Measurements from ENCODE around the gene AKR1B15.

The AKR1B15 gene

DNA sequence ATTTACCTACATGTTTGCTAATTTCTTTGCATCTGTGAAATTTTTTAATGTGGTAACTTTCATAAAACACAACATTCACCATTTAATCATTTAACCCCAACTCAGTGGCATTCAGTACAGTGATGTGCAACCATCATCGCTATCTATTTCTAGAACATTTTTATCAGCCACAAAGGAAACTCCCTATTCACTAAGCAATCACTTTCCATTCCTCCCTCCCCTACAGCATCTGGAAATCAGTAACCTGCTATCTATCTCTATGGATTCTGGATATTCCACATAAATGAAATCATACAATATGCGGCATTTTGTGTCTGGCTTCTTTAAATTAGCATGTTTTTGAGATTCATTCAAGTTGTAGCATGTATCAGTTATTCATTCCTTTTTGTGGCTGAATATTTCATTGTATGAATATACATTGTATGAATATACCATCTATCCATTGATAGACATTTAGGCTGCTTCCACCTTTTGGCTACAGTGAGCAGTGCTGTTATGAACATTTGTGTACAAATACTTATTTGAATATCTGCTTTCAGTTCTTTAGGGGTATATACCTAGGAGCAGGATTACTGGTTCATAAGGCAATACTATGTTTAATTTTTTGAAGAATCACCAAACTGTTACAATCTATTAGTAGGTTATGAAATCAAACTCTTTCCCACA, 78.3 kb downstream of the AKR1B15 start:
- no peaks in the 10 kb centered on the region for H3K36me3 ChIP-seq (ENCODE audit: control insufficient read depth, insufficient read depth, low read length)
- H3K9me3 ChIP-seq (ENCODE audit: control insufficient read depth, low read length) = no peaks in the 10 kb centered on the region
- H3K4me1 ChIP-seq (ENCODE audit: control insufficient read depth, insufficient read depth, low read length) = no peaks in the 10 kb centered on the region
- H3K27me3 ChIP-seq (ENCODE audit: control insufficient read depth, insufficient read depth, low read length, poor library complexity, severe bottlenecking) = peaks cover 5% of the 10 kb centered on the region
- H3K4me3 ChIP-seq (ENCODE audit: insufficient read depth, low read depth, low read length) = no peak overlapping the region
- H3K27ac ChIP-seq (ENCODE audit: insufficient read depth, low read depth, low read length, poor library complexity, severe bottlenecking) = no peak overlapping the region
- WGBS, 2 experiments = 88 to 96% methylated on average over 1 to 2 of the region's 2 CpGs

GRCh38 chr7:134627775-134628153, 78.9 kb downstream of the AKR1B15 start:
- WGBS, 2 experiments = no CpG with 5 or more reads among the region's 1 CpG
- peaks cover 5% of the 10 kb centered on the region for H3K27me3 ChIP-seq (ENCODE audit: control insufficient read depth, insufficient read depth, low read length, poor library complexity, severe bottlenecking)

DNA sequence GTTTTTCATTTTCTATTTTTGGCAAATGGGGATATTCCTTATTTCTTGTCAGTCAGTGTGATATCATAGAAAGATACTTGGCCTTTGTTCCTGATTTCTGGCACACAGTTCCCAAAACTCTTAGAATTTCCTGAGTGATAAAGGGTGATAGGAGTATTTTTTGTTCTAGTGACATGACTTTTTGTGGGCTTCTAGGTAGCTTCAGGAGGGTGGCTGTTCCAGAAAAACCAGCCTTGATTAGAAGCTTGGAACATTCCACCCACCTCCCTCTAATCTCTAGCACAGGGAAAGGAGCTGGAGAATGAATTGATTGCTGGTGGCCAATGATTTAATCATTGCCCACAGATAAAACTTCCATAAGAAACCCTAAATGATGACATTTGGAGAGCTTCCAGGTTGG, 80.5 kb downstream of the AKR1B15 start:
- no peaks in the 10 kb centered on the region for H3K36me3 ChIP-seq (ENCODE audit: control insufficient read depth, insufficient read depth, low read length)
- H3K27ac ChIP-seq (ENCODE audit: insufficient read depth, low read depth, low read length, poor library complexity, severe bottlenecking) = no peak overlapping the region
- H3K9me3 ChIP-seq (ENCODE audit: control insufficient read depth, low read length) = no peaks in the 10 kb centered on the region
- H3K27me3 ChIP-seq (ENCODE audit: control insufficient read depth, insufficient read depth, low read length, poor library complexity, severe bottlenecking) = peaks cover 5% of the 10 kb centered on the region
- no peak overlapping the region for H3K4me3 ChIP-seq (ENCODE audit: insufficient read depth, low read depth, low read length)
- H3K4me1 ChIP-seq (ENCODE audit: control insufficient read depth, insufficient read depth, low read length) = no peaks in the 10 kb centered on the region

More at GRCh38 chr7:134627775-134628153, 78.9 kb downstream of the AKR1B15 start:
- Histone ChIP-seq H3K4me3 (ENCODE audit: insufficient read depth, low read depth, low read length) (no peak overlapping the region), H3K4me1 (ENCODE audit: control insufficient read depth, insufficient read depth, low read length) (no peaks in the 10 kb centered on the region), H3K27ac (ENCODE audit: insufficient read depth, low read depth, low read length, poor library complexity, severe bottlenecking) (no peak overlapping the region), H3K9me3 (ENCODE audit: control insufficient read depth, low read length) (no peaks in the 10 kb centered on the region), H3K36me3 (ENCODE audit: control insufficient read depth, insufficient read depth, low read length) (no peaks in the 10 kb centered on the region)

Data from ectodermal cell (in vitro differentiated cells).